ENCODE measurements around the gene C19orf38.

The C19orf38 gene

DNA sequence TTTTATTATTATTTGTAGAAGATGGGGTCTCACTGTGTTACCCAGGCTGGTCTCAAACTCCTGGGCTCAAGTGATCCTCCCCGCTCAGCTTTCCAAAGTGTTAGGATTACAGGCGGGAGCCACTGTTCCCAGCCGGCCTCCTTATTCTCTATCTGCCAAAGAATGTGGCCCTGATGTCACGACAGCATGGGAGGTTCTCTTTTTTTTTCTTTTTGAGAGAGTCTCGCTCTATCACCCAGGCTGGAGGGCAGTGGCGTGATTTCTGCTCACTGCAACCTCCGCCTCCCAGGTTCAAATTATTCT lies 46.6 kb downstream of the C19orf38 start:
- ATAC-seq = no peak
- TF ChIP-seq ZFP3 (CRISPR knock-in tag; IDR thresholded peaks at IDR 0.05) (no peak), CSDC2 (CRISPR knock-in tag; IDR thresholded peaks at IDR 0.05) (no peak), OSR1 (CRISPR knock-in tag; IDR thresholded peaks at IDR 0.05) (no peak), RARB (CRISPR knock-in tag; IDR thresholded peaks at IDR 0.05) (no peak), ZFP30 (CRISPR knock-in tag; IDR thresholded peaks at IDR 0.05) (no peak), ARNTL (CRISPR knock-in tag; IDR thresholded peaks at IDR 0.05; ENCODE audit: borderline replicate concordance, low read depth) (no peak), GLIS3 (CRISPR knock-in tag; IDR thresholded peaks at IDR 0.05) (no peak), BACH2 (CRISPR knock-in tag; IDR thresholded peaks at IDR 0.05; ENCODE audit: borderline replicate concordance) (no peak), TCF4 (CRISPR knock-in tag; IDR thresholded peaks at IDR 0.05; ENCODE audit: borderline replicate concordance) (no peak), ZC3H10 (CRISPR knock-in tag; IDR thresholded peaks at IDR 0.05) (no peak), ZNF565 (CRISPR knock-in tag; conservative IDR thresholded peaks at IDR 0.05; ENCODE audit: low read depth) (no peak)
- TF ChIP-seq, protein P1, sequence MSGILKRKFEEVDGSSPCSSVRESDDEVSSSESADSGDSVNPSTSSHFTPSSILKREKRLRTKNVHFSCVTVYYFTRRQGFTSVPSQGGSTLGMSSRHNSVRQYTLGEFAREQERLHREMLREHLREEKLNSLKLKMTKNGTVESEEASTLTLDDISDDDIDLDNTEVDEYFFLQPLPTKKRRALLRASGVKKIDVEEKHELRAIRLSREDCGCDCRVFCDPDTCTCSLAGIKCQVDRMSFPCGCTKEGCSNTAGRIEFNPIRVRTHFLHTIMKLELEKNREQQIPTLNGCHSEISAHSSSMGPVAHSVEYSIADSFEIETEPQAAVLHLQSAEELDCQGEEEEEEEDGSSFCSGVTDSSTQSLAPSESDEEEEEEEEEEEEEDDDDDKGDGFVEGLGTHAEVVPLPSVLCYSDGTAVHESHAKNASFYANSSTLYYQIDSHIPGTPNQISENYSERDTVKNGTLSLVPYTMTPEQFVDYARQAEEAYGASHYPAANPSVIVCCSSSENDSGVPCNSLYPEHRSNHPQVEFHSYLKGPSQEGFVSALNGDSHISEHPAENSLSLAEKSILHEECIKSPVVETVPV (CRISPR knock-in tag; IDR thresholded peaks at IDR 0.05) = no peak
- TF ChIP-seq, protein P2, sequence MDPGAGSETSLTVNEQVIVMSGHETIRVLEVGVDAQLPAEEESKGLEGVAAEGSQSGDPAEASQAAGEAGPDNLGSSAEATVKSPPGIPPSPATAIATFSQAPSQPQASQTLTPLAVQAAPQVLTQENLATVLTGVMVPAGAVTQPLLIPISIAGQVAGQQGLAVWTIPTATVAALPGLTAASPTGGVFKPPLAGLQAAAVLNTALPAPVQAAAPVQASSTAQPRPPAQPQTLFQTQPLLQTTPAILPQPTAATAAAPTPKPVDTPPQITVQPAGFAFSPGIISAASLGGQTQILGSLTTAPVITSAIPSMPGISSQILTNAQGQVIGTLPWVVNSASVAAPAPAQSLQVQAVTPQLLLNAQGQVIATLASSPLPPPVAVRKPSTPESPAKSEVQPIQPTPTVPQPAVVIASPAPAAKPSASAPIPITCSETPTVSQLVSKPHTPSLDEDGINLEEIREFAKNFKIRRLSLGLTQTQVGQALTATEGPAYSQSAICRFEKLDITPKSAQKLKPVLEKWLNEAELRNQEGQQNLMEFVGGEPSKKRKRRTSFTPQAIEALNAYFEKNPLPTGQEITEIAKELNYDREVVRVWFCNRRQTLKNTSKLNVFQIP (CRISPR knock-in tag; IDR thresholded peaks at IDR 0.05; ENCODE audit: borderline replicate concordance, low read depth) = no peak
- TF ChIP-seq, protein P3, sequence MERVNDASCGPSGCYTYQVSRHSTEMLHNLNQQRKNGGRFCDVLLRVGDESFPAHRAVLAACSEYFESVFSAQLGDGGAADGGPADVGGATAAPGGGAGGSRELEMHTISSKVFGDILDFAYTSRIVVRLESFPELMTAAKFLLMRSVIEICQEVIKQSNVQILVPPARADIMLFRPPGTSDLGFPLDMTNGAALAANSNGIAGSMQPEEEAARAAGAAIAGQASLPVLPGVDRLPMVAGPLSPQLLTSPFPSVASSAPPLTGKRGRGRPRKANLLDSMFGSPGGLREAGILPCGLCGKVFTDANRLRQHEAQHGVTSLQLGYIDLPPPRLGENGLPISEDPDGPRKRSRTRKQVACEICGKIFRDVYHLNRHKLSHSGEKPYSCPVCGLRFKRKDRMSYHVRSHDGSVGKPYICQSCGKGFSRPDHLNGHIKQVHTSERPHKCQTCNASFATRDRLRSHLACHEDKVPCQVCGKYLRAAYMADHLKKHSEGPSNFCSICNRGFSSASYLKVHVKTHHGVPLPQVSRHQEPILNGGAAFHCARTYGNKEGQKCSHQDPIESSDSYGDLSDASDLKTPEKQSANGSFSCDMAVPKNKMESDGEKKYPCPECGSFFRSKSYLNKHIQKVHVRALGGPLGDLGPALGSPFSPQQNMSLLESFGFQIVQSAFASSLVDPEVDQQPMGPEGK (CRISPR knock-in tag; IDR thresholded peaks at IDR 0.05; ENCODE audit: borderline replicate concordance) = no peak

DNA sequence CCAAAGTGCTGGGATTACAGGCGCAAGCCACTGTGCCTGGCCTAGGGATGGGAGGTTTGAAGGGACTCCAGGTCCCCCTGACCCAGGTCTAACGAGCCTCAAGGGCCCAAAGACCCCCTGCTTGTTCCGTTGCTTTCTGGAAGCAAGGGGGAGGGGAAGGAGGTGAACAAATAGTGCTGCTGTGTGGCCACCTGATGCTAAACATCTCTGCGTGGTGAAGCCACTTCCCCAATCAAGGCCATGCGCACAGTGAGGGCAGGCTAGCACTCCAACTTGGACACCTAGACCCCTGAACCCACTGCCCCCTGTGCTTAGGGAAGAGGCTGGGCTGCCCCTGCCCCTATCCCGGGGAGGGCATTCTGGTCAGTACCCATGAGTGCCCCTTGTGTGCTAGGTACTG lies 47.1 kb downstream of the C19orf38 start:
- TF ChIP-seq, protein P1 (CRISPR knock-in tag; IDR thresholded peaks at IDR 0.05) = no peak
- TF ChIP-seq ZC3H10 (CRISPR knock-in tag; IDR thresholded peaks at IDR 0.05) = no peak
- no peak for TF ChIP-seq ZFP30 (CRISPR knock-in tag; IDR thresholded peaks at IDR 0.05)
- TF ChIP-seq, protein P3 (CRISPR knock-in tag; IDR thresholded peaks at IDR 0.05; ENCODE audit: borderline replicate concordance) = no peak
- TF ChIP-seq GLIS3 (CRISPR knock-in tag; IDR thresholded peaks at IDR 0.05) = no peak
- no peak for TF ChIP-seq PPARA (CRISPR knock-in tag; IDR thresholded peaks at IDR 0.05; ENCODE audit: borderline replicate concordance)
- TF ChIP-seq, protein P2 (CRISPR knock-in tag; IDR thresholded peaks at IDR 0.05; ENCODE audit: borderline replicate concordance, low read depth) = no peak
- no peak for TF ChIP-seq ARNTL (CRISPR knock-in tag; IDR thresholded peaks at IDR 0.05; ENCODE audit: borderline replicate concordance, low read depth)
- no peak for TF ChIP-seq TCF4 (CRISPR knock-in tag; IDR thresholded peaks at IDR 0.05; ENCODE audit: borderline replicate concordance)
- no peak for TF ChIP-seq RARB (CRISPR knock-in tag; IDR thresholded peaks at IDR 0.05)
- TF ChIP-seq, protein P4, sequence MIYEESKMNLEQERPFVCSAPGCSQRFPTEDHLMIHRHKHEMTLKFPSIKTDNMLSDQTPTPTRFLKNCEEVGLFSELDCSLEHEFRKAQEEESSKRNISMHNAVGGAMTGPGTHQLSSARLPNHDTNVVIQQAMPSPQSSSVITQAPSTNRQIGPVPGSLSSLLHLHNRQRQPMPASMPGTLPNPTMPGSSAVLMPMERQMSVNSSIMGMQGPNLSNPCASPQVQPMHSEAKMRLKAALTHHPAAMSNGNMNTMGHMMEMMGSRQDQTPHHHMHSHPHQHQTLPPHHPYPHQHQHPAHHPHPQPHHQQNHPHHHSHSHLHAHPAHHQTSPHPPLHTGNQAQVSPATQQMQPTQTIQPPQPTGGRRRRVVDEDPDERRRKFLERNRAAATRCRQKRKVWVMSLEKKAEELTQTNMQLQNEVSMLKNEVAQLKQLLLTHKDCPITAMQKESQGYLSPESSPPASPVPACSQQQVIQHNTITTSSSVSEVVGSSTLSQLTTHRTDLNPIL (CRISPR knock-in tag; IDR thresholded peaks at IDR 0.05; ENCODE audit: low read depth) = no peak
- TF ChIP-seq ZNF565 (CRISPR knock-in tag; conservative IDR thresholded peaks at IDR 0.05; ENCODE audit: low read depth) = no peak
- no peak for TF ChIP-seq ZNF8 (CRISPR knock-in tag; IDR thresholded peaks at IDR 0.05)
- TF ChIP-seq, protein P5, sequence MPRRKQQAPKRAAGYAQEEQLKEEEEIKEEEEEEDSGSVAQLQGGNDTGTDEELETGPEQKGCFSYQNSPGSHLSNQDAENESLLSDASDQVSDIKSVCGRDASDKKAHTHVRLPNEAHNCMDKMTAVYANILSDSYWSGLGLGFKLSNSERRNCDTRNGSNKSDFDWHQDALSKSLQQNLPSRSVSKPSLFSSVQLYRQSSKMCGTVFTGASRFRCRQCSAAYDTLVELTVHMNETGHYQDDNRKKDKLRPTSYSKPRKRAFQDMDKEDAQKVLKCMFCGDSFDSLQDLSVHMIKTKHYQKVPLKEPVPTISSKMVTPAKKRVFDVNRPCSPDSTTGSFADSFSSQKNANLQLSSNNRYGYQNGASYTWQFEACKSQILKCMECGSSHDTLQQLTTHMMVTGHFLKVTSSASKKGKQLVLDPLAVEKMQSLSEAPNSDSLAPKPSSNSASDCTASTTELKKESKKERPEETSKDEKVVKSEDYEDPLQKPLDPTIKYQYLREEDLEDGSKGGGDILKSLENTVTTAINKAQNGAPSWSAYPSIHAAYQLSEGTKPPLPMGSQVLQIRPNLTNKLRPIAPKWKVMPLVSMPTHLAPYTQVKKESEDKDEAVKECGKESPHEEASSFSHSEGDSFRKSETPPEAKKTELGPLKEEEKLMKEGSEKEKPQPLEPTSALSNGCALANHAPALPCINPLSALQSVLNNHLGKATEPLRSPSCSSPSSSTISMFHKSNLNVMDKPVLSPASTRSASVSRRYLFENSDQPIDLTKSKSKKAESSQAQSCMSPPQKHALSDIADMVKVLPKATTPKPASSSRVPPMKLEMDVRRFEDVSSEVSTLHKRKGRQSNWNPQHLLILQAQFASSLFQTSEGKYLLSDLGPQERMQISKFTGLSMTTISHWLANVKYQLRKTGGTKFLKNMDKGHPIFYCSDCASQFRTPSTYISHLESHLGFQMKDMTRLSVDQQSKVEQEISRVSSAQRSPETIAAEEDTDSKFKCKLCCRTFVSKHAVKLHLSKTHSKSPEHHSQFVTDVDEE (CRISPR knock-in tag; IDR thresholded peaks at IDR 0.05) = no peak
- no peak for TF ChIP-seq ISL1 (CRISPR knock-in tag; IDR thresholded peaks at IDR 0.05)
- TF ChIP-seq ZNF70 (CRISPR knock-in tag; IDR thresholded peaks at IDR 0.05) = no peak
- no peak for ATAC-seq

All from SK-N-SH treated with all-trans-retinoic acid at 6 μM for 48 hours (cell line).